AG10803 (cell line): ENCODE results near the gene AK4.
"Not testable (repeated sequence)": the region's sequence is repeated elsewhere in the genome, so short reads cannot be mapped to it uniquely, and the experiment has no call there.

Experiments used
- DNase-seq: peaks from one replicate; pipeline ENCODE4 v3.0.0; 2010; ENCODE audit warnings: low read depth
- H3K4me3 ChIP-seq: 2 replicates; pipeline ENCODE4 v1.5.1; 2011; ENCODE audit warnings: mild to moderate bottlenecking, low read length, control low read depth
- TF ChIP-seq, protein P1 (sequence below): conservative IDR thresholded peaks from 2 replicates; pipeline ENCODE4 v1.5.1; 2011; ENCODE audit warnings: mild to moderate bottlenecking, low read length, control low read depth, inconsistent platforms

Gene AK4

DNA sequence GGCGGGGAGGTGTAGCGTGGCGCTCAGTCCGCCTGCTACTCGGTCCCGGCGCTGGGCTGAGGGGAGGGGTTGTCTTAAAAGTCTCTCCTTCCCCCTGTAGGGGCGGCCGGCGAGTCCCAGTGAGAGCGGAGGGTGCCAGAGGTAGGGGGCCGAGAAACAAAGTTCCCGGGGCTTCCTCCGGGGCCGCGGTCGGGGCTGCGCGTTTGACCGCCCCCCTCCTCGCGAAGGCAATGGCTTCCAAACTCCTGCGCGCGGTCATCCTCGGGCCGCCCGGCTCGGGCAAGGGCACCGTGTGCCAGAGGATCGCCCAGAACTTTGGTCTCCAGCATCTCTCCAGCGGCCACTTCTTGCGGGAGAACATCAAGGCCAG lies at the start of gene AK4:
Gene AK4, plus strand, starts transcription at position 26 of the 370 bp plus-strand sequence. Its CDS starts 205 bp downstream, at position 231.
- H3K4me3 ChIP-seq: peak within 1 kb of the TSS; percentile 65
- DNase-seq: not testable (repeated sequence)

DNA sequence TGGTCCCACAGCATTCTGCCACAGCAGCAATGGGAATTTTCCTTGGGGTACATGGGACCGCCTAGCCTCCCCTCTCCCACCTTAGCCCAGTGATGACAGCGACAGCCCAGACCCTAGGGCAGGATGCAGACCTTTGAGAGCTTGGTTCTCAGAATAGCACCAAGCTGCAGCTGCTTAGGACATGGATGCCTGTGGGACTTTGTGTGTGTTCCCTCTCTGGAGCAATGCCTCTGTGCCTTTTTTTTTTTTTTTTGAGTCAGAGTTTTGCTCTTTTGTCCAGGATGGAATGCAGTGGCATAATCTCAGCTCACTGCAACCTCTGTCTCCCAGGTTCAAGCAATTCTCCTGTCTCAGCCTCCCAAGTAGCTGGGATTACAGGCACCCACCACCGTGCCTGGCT lies 44.2 kb upstream of the AK4 start:
- TF ChIP-seq, protein P1, sequence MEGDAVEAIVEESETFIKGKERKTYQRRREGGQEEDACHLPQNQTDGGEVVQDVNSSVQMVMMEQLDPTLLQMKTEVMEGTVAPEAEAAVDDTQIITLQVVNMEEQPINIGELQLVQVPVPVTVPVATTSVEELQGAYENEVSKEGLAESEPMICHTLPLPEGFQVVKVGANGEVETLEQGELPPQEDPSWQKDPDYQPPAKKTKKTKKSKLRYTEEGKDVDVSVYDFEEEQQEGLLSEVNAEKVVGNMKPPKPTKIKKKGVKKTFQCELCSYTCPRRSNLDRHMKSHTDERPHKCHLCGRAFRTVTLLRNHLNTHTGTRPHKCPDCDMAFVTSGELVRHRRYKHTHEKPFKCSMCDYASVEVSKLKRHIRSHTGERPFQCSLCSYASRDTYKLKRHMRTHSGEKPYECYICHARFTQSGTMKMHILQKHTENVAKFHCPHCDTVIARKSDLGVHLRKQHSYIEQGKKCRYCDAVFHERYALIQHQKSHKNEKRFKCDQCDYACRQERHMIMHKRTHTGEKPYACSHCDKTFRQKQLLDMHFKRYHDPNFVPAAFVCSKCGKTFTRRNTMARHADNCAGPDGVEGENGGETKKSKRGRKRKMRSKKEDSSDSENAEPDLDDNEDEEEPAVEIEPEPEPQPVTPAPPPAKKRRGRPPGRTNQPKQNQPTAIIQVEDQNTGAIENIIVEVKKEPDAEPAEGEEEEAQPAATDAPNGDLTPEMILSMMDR: no peak
- DNase-seq: no peak
- no peak overlapping the region for H3K4me3 ChIP-seq

DNA sequence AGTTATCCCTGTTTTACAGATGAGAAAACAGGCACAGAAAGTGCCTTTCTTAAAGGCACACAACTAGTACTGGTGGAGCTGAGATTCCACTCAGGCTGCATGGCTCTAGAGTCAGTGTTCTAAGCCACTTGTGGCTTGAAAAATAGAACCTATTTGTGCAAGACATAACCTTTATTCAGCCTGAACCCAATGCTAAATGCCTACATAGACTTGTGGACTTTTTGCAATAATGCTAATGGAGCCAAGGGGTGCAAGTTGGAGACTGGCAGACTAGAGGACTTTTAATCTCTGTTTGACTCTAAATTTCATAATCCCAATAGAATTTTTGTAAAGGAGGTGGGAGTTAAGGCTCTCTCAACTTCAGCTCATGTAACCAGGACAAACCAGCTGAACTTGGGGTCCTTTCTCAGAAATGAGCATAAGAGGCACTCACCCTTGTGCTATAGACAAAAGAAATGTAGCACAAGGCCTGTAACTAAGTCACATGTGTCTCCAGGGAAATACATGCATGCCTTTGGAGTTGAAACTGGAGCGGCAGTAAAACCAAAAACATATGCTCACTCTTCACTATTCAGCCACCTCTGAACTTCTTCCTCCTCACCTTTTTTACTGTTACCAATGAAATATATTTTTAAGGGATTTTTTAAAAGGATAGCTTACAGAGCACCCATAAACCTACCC lies 43.0 kb upstream of the AK4 start:
- no peak for DNase-seq
- no peak overlapping the region for H3K4me3 ChIP-seq
- TF ChIP-seq, protein P1: no peak

DNA sequence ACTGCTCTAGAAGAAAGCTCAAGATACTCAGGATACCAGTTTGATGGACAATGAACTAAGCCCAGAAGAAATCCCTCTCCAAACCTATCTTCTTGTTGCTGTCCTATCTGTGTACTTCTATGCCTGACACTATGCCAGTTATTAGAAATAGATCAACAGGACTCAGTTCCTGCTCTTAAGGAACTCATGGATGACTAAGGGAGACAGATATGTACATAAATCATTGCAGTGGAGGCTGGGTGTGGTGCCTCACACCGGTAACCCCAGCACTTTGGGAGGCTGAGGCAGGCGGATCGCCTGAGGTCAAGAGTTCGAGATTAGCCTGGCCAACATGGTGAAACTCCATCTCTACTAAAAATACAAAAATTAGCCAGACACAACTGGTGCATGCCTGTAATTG lies 42.4 kb upstream of the AK4 start:
- TF ChIP-seq, protein P1: no peak
- no peak overlapping the region for H3K4me3 ChIP-seq
- no peak for DNase-seq

DNA sequence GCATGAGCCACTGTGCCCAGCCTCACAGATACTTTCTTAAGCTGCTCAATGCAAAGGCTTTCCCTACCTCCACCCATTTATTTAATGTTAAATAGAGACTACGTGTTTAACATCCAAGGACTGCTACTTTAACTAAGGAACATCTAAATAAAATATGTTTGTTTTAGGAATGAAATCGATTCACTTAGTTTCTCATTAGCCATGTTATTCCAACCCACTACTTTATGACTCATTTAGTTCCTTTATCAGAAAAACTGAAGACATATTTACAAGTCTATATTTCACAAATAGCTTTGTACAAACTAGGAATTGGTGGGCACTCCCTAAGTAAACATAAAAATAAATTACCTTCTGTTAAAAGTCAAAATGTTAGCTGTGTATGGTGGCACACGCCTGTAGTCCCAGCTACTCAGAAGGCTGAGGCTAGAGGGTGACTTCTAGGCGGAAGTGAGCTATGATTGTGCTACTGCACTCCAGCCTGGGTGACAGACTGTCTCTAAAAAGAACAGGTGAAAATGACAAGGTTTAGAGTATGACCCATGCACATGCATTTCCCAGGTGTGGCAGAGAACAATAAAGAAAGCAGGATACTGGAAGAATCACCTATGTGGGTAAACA lies 39.9 kb upstream of the AK4 start:
- no peak for DNase-seq
- TF ChIP-seq, protein P1: no peak
- no peak overlapping the region for H3K4me3 ChIP-seq

DNA sequence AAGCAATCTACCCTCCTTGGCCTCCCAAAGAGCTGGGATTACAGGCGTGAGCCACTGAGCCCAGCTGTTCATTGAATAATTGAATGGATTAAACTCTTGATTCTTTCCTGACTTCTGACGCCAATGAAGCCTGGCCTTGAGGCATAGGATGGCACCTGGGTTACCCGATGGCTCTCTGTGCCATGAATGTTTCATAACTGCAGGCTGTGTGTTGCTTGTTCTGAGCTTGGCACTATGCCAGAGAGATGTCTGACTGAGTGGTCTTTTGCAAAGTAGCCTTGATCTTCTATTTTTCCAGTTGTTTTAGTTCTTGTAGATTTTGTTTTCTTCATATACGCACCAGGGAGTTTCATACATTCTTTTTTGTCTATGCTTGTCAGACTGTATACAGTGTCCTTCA lies 38.5 kb upstream of the AK4 start:
- H3K4me3 ChIP-seq: no peak overlapping the region
- DNase-seq: no peak
- TF ChIP-seq, protein P1: no peak

DNA sequence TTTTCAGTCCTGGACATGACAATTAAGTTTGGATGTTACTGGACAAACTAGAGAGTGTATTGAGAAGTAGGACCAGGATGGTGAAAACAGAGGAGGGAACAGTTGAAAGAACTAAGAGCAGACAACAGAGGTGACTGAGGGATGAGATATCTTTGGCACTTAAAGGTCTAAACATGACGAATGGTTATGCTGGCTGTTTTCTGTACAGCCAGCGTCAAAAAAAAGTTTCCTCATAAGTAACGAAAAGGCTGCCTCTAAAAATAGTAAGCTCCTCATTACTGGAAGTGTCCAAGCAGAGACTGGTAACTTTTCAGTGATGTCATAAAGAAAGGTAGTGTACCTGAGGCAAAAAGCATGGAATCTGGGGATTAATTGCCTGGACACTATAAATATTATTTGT lies 35.2 kb upstream of the AK4 start:
- TF ChIP-seq, protein P1: no peak
- no peak for DNase-seq
- no peak overlapping the region for H3K4me3 ChIP-seq

DNA sequence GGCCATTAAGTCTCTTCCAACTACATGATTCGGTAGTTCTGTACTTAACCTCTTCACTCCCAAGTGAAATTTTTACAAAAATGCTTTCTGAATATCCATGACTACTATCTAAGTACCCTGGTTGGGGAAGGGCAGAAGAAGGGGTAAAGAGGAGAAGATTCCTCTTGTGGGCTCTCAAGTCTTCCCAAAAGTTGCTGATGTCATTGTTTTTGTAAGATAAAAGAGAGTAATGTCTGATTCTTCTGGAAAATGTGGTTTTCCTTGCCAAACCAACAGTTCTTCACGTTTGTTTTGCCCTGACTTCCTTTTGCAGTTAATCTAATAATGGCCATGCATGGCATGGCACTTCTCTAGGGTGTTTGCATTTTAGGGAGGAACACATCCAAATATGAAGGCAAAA lies 34.7 kb upstream of the AK4 start:
- TF ChIP-seq, protein P1: no peak
- DNase-seq: no peak

More for the DNA sequence above, 34.7 kb upstream of the AK4 start:
- H3K4me3 ChIP-seq: no peak overlapping the region
